ENCODE results near the gene GLCE.

Gene GLCE

DNA sequence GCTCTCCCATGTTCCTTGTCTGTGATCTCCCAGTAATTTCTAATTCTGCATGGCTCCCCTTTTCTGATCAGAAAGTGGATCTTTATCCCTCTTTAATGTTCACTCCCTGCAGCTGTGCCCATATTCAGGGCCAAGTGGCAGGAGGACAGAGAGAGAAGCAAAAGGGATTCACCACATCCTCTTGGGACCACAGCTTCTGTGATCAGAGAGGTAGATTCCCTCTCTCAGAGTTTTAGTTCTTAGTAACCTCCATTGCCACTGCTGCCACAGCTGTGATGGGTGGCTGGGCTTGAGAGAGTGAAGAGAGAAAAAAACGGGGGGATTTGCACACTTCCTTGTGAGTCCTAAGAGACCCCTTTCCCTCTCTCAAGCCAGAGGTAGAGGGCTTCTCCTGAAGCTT, 49.2 kb downstream of the GLCE start:
- no peak for DNase-seq (ENCODE audit: low read depth)

DNA sequence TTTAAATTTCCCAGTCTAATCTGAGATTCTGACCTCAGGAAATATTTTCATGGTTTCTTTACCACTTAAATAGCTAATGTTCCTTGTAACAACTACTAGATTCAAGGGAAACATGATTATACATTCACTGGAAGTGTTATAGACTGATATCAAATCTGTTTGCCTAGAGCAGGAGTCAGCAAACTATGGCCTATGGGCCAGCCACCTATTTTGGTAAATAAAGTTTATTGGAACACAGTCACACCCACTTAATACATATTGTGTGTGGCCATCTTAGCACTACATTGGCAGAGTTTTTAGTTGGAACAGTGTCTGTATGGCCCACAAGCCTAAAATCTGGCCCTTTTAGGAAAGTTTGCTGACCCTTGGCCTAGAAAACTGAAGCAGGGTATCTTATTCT, 50.1 kb downstream of the GLCE start:
- no peak for DNase-seq (ENCODE audit: low read depth)

DNA sequence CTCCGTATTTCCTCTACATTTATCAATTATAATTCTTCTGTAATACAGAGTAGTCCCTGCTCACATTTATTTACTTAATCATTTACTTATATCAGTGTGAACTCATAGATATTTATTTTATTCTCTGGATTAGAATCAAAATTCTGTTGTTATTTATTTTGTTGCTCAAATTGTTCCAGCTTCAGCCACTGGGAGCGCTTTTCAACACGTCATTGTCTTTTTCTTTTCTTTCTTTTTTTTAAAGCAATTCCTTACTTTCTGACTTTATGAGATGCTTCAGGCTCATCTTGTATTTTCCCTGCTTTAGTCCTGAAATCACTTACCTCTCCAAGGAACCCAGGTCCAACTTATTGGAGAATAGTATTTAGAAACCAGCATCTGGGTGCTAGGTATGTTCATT, 53.4 kb downstream of the GLCE start:
- DNase-seq (ENCODE audit: low read depth): no peak

DNA sequence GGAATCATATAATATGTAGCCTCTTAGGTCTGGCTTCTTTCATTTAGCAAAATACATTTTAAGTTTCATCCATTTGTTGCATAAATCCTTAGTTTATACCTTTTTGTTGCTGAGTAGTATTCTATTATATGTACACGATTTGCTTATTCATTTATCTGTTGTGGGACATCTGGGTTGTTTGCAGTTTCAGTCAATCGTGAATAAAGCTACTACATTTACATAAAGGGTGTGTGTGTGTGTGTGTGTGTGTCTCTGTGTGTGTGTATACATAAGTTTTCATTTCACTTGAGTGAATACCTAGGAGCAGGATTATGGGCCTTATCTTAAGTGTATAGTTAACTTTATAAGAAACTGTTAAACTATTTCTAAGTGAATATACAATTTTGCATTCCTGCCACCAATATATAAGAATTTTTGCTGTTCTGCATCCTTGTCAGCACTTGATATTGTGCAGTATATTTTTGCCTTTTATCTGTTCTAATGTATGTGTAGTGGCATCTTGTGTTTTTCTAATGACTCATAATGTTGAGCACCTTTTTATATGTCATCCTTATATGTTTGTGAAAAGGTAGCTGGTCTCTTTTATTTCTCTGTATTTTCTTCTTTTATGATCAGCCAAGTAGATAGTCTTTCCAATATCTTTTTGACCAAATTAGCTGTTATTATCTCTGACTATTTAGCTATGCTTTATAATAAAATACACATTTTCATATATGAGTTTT, 55.0 kb downstream of the GLCE start:
- no peak for DNase-seq (ENCODE audit: low read depth)

DNA sequence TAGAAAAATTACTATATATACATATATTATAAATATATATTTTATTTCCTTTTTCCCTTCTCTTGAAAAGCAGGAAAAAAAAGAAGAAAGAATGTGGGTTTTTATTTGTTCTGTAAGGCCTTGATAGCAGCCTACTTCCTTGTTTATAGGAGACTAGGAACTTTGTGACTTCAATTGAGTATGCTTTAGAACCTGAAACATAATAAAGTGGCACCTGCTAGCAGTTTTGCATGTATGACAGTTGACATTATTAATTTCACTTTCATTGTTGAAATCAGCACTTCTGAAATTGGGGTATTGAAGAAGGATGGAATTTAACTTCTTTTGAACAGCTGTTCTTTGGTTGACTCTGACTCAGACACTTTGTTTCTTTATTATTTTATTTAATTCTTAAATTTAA, 56.9 kb downstream of the GLCE start:
- DNase-seq (ENCODE audit: low read depth): no peak

DNA sequence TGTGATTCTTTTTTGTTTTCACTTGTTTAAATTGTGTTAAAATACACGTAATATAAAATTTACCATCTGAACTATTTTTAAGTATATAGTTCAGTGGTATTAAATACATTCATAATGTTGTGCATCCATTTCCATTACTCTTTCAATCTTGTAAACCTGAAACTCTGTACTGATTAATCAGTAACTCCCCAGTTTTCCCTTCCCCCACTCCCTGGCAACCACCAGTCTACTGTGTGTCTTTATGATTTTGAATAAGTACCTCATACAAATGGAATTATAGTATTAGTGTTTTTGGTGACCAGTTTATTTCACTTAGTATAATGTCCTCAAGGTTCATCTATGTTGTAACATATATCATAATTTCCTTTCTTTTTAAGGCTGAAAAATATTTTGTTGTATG, 59.3 kb downstream of the GLCE start:
- DNase-seq (ENCODE audit: low read depth): no peak

DNA sequence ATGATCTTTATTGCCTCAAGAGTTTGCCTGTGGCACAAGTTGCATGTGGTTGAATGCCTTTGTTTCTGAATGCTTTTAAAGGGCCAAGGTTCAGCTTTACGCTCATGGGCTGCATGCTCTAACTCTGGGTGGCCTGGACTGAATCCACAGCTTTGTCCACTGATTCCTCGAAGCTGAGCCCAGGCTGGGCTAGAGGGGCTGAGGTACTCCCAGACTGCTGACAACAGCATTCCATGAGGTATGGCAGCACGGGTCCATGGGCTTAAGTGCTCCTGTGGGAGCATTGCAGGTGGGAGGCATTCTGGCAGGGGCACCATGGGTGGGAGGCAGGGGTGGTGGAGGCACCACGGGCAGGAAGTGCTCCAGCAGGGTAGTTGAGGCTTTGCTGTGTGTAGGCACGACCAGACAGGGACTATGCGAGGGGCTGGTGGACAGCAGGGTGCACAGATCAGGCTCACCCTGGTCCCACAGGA, 61.6 kb downstream of the GLCE start:
- DNase-seq (ENCODE audit: low read depth): no peak

DNA sequence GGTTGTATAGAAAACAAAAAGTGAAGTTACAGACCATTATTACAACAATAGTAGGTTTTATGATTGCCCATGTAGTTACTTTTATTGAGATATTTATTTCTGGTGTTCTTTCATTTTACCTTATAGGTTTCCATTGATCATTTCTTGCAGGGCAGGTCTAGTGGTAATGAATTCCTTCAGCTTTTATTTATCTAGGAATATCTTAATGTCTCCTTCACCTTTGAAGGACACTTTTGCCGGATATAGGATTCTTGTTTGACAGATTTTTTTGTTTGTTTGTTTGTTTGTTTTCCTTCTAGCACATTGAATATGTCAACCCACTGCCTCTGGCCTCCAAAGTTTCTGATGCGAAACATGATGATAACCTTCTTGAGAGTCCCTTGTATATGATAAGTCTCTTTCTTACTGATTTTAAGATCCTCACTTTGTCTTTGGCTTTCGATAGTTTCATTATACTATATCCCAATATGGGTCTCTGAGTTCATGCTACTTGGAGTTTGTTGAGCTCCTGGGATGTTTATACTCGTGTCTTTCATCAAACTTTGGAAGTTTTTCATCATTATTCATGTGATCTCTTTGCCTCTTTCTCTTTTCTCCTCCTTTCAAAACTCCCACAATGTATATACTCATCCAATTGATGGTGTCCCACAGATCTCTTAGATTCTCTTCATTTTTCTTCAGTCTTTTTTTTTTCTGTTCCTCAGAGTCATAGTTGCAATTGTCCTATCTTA, 62.8 kb downstream of the GLCE start:
- DNase-seq (ENCODE audit: low read depth): no peak

DNA sequence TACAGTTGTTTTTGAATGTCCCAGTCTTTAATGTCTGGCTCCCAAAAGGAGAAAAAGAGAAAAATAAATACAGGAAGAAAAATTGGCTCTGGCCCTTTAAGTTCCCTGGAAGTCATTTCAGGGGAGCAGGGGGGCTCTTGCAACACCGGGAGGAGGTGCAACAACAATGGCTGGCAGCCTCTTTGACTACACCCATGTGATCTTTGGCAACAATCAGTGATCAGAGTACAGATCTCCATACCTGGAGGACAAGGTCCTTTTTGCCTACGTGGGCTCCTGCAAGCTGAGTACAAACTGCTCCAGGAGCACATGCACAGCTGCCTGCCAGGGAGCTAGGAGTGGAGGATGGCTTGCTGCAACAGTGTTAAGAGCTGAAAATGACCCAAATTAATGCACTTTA, 63.9 kb downstream of the GLCE start:
- DNase-seq (ENCODE audit: low read depth): no peak

DNA sequence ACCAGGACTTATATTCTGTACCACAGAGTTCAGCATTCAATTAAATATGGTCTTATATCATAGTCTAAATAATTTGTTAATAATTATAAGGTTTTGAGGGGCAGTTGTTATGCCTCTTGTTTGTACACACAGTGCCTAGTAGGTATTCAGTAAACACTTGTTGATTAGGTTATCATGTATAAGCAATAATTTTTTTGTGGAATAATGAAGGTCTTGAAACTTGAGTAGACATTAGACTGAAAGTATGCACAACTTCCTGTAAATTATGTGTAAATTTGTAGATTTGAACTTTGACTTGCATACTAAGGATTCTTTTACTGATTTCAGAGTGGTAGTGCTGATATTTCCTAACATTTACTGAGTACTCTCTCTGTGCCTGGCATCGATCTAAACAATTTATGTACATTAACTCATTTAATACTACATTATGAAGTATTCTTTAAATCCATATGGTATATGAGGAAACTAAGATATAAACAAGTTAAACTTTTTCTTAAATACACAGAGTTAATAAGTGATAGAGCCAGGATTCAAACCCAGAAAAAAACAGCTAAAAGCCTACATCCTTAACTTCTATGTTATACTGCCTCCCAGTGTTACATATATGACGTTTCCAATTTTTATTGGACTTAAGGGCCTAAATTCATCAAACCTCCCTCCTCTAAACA, 65.1 kb downstream of the GLCE start:
- peak; percentile 10 for DNase-seq (ENCODE audit: low read depth)

DNA sequence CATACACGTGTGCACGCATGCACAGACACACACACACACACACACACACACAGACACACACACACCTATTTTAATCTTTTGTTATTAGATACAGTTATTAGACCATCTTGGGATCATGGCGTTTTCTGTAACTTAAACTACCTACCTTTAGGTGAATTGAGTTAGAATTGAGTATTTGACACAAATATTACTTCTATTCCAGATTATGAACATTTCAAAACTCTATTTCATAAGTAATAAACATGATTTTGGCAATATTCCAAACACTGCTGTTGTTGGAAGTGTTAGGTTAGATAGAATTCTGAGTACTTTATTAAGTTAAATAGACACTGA, 65.6 kb downstream of the GLCE start:
- no peak for DNase-seq (ENCODE audit: low read depth)

DNA sequence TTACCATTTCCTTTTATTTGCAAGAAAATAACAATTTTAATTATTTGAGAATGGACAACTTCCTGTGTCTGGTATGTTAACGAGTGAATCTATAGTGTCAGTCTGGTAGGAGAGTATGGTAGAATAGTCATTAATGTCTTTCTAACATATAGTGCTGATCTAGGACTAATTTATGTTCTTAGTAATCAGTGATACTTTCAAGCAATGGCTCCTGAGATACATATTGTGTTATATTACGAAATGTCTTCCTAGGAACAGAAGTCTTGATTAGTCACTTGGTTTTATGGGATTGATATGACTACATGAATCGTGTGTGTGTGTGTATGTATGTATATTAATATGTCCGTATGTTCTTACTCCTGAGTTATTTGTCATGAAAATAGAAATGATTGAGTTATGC, 71.7 kb downstream of the GLCE start:
- DNase-seq (ENCODE audit: low read depth): no peak

DNA sequence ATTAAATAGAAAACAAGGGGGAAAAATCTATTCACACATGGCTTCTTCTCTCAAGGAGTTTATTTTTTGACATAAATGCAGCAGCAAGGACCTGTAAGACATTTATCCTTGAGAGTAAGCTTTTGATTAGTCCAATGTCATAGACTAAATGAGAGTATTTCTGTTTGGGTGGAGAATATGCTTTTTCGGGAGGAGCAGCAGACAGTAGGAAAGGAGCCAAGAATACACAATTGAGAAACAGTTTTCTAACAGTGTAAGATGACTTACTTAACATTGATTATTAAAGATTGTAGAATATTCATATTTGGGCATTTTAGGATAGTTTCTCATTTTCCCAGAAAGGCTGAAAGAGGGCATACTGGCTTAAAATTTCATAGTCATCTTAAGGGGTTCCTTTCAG, 72.3 kb downstream of the GLCE start:
- no peak for DNase-seq (ENCODE audit: low read depth)

DNA sequence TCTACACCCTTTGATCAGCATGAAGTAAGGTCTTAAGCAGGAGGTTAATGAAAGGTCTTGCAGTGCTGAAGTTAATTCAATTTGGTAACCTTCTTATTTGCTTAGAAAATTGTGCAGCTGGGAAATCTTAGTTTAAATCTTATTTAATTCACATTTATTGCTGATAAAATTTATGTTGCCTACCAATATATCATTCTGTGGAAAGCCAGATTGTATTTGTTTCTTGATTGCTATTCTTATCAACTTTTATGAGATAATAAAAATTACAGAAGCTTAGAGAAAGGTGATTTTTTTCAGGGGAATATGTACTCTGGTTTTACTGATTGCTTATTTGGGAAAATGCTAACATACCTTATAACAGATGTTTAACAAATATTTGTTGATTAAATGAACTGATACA, 74.2 kb downstream of the GLCE start:
- DNase-seq (ENCODE audit: low read depth): no peak

DNA sequence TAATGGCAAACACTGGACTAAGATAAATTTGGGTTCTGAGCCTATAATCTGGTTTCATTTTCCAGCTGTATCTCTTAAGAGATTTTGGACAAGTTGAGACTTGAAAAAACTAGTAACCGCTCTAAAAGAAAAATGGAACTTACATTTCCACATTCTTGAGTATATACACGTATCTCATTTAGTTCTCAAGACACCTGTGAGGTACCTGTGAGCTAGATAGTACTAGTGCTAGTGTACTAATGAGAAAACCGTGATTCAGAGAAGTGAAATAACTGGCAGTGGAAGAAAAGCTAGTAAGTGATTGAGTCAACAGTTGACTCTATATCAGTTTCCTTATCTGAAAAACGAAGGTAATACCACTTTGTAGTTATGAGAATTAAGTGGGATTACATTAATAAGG, 76.1 kb downstream of the GLCE start:
- DNase-seq (ENCODE audit: low read depth): no peak

DNA sequence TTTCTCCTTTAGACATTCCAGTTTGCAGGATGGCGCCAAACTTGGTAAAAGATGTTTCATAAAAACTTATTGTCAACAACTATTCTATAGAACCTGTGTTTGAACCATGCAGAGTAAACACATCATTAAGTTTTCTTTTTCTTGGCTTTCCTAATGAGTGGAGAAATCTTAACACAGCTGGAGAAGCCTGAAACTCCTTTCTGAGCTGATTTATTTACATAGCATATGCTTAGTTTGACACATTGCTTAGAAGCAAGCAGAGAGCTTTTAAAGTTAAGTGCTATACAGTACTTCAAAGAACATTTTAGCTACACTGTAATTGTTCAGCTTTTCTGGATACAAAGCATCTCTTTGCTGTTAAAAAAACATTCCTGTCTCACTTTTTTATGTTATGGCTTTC, 77.3 kb downstream of the GLCE start:
- DNase-seq (ENCODE audit: low read depth): no peak

DNA sequence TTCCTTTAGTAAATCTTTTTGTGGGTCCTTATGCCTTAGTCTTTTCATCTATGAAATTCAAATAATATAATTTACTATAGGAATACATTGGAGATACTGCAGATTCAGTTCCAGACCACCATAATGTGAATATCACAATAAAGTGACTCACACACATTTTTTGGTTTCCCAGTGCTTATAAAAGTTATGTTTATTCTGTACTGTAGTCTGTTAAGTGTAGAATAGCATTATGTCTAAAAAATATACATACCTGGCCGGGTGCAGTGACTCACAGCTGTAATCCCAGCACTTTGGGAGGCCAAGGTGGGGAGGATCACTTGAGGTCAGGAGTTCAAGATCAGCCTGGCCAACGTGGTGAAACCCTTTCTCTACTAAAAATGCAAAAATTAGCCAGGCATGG, 84.4 kb downstream of the GLCE start:
- no peak for DNase-seq (ENCODE audit: low read depth)

DNA sequence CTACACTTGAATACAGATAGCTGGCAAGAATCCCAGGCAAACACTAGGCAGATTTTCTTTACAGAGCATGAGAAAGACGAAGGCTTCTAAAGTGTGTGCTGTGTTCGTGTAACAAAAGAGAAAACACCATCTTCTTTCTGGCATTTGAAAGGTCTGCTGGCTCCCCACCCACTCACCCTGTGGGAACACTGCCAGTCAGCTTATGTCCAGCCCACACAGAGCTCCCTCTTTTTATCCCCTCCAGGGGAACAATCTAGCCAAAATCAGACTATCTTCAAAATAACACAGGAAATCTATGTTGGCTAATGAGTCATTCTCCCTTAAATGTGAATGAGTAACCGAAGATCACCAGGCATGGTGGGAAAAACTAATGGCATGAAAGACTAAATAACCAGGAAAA, 92.7 kb downstream of the GLCE start:
- peak; percentile 67 for DNase-seq (ENCODE audit: low read depth)

DNA sequence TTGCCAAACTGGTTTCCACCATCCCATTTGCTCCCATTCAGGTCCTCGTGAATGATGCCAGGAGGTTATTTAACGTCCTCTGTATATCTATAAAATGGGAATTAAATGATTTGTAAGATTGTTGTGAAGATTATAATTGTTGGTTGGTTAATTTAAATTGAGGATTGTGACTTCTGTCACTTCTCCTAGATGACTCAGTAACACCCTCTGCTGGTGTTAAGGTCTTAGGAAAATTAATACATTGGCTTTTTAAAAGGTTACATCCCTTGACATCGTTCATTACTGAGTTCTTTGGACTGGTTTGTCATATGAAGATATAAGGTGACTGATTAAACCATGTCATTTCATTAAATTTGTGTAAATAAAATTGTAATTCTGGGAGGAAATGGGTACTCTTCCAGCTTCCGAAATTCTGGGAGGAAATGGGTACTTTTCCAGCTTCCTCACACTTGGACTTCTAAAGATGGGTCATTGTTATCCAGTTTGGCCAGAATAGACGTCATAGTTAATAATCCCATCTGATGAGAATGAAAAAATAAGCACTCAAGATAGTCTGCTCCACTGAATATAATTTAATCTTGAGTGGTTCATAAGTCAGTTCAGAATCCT, 105.0 kb downstream of the GLCE start:
- no peak for DNase-seq (ENCODE audit: low read depth)

DNA sequence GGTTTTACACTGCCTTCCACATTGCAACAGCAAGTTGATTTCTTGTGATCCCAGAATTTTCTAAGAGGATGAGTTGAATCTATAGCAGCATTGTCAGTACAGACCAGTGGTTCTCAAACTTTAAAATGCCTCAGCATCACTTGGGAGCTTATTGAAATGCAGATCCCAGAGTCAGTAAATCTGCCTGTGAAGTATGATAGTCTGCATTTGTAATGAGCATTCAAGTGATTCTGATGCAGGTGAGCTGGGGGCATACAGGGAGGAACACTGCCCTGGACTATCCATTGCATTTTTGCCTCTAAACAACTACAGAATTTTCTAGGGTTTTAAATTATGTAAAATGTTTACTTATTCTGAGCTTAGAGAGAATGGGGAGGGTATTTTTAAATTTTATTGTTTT, 110.8 kb downstream of the GLCE start:
- no peak for DNase-seq (ENCODE audit: low read depth)

DNA sequence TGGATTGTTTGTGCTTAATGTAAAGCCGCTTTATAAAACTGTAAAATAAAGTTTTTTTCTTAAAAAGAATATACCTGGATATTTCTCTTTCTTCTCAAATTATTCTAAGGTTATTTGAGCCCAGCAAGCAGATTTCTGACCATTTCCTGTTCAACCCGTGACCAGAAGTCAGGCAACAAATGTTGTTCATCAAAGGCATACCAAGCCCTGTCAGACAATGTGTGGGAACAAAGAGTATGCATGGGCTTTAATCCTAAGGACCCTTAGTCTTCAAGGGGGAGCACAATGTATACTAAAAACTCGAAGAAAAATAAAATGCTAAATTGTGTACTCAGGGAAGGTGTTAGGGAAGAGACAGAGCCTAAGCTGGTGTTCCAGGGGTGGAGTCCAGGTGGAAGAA, 111.7 kb downstream of the GLCE start:
- no peak for DNase-seq (ENCODE audit: low read depth)

DNA sequence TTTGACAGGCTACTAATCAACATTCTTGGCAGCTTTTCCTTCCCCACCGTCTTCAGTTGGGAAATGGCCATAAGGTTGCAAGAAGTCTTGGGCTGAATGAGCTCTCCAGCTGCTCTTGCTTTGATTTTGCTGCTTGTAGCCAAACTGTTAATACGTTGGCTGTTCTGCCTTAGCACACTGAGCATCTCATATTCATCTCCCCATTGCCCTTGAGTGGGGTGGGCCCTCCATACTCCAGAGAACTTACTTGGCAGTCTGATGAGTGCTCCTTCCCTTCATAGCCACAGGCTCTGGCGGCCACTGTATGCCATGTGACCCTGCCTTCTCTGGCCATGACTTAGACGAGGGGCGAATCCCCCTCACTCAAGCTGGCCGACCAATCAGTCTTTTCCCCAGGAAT, 112.5 kb downstream of the GLCE start:
- no peak for DNase-seq (ENCODE audit: low read depth)

DNA sequence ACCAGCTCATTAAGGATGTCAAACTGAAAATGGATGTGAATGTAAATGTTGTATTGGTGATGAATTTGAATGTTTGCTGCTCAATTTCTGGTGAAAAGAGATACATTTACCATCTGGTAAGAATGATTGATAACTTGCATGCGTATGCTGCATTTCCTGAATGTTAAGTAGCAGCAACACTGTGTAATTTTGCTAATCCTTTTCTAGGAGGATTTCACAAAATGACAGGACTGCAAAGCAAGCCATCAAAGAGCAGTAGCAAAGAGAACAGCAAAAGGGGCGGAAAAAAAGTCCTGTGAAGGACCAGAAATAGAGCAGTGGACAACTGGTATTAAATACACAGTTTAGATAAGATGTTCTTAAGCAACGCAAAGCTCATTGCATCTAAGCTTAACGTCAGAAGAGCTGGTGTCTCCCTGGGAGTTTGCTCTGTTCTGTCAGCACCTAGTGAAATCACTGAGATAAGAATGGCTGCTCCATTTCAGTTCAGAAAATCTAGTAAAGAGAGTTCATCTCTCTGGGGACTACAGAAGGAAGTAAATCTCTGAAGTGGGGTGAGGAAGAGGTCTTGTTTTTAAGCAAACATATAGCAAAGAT, 114.7 kb downstream of the GLCE start:
- DNase-seq (ENCODE audit: low read depth): no peak

Data from non-pigmented ciliary epithelial cell (primary cell).